Kasumi-1 (cell line): ENCODE results near the gene KCNJ2.

Experiments used
- DNase-seq, 2 experiments: peaks; one replicate each; lab custom pipeline; 2025; lab: John Stamatoyannopoulos, UW

The KCNJ2 gene

GRCh38 chr17:70159980-70160379 is 9.4 kb upstream of the KCNJ2 start:
- DNase-seq = no peak

- DNase-seq = no peak
Observed at GRCh38 chr17:70161519-70161918, 7.8 kb upstream of the KCNJ2 start.

GRCh38 chr17:70165383-70165782 is 3.9 kb upstream of the KCNJ2 start:
- DNase-seq = no peak

- no peak for DNase-seq
Observed at GRCh38 chr17:70166615-70167014, 2.7 kb upstream of the KCNJ2 start.

GRCh38 chr17:70168044-70168976 is 1.0 kb upstream of the KCNJ2 start:
- DNase-seq = no peak

GRCh38 chr17:70169709-70170597 is 621 bp downstream of the KCNJ2 start:
- no peak for DNase-seq

- DNase-seq = no peak
Observed at GRCh38 chr17:70171159-70171558, 1.8 kb downstream of the KCNJ2 start.

- DNase-seq = no peak
Observed at GRCh38 chr17:70172449-70172848, 3.1 kb downstream of the KCNJ2 start.

GRCh38 chr17:70172923-70173322 is 3.6 kb downstream of the KCNJ2 start:
- no peak for DNase-seq

GRCh38 chr17:70173681-70174080 is 4.3 kb downstream of the KCNJ2 start:
- DNase-seq = no peak

GRCh38 chr17:70181376-70181775 is 12.0 kb downstream of the KCNJ2 start:
- no peak for DNase-seq

- no peak for DNase-seq
Observed at GRCh38 chr17:70181866-70182265, 12.5 kb downstream of the KCNJ2 start.

- no peak for DNase-seq
Observed at GRCh38 chr17:70183508-70183907, 14.2 kb downstream of the KCNJ2 start.

- DNase-seq = no peak
Observed at GRCh38 chr17:70184207-70184606, 14.9 kb downstream of the KCNJ2 start.

GRCh38 chr17:70184770-70185169 is 15.4 kb downstream of the KCNJ2 start:
- no peak for DNase-seq

- DNase-seq = no peak
Observed at GRCh38 chr17:70185285-70185684, 16.0 kb downstream of the KCNJ2 start.

- no peak for DNase-seq
Observed at GRCh38 chr17:70187383-70187782, 18.1 kb downstream of the KCNJ2 start.

- no peak for DNase-seq
Observed at GRCh38 chr17:70190959-70191805, 21.9 kb downstream of the KCNJ2 start.

- DNase-seq = no peak
Observed at GRCh38 chr17:70195091-70195490, 25.8 kb downstream of the KCNJ2 start.

- DNase-seq = no peak
Observed at GRCh38 chr17:70201872-70202419, 32.6 kb downstream of the KCNJ2 start.

- DNase-seq = no peak
Observed at GRCh38 chr17:70202840-70203239, 33.5 kb downstream of the KCNJ2 start.

- no peak for DNase-seq
Observed at GRCh38 chr17:70204431-70204830, 35.1 kb downstream of the KCNJ2 start.
